Measurements from ENCODE around the gene KCMF1.

DNA sequence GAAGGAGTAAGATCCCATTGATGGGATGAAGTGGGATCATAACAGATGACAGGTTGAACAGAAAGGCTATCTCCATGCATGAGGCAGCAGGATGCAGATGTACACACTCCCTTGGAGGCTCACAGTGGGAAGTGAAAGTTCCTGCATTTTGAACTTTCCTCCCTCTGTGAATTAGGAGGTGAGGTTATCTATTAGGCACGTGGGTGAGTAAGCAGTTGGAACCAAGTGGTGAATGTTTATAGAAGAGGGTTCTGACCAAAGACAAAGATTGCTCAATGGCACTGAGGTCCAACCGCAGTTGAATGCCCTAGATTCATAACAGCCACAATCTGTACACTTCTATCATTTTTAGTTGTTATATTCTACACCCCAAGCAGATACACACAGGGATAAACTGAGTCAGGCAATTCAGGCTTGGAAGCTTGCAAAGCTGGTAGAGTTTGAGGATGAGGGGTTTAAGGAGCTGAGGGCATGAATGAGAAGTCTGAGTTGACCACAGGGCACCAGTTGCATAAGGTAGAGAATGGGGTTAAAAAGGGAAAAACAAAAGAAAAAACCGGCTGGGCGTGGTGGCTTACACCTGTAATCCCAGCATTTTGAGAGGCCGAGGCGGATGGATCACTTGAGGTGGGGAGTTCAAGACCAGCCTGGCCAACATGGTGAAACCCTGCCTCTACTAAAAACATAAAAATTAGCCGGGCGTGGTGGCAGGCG lies 7.1 kb upstream of the KCMF1 start:
- TF ChIP-seq, protein P1, sequence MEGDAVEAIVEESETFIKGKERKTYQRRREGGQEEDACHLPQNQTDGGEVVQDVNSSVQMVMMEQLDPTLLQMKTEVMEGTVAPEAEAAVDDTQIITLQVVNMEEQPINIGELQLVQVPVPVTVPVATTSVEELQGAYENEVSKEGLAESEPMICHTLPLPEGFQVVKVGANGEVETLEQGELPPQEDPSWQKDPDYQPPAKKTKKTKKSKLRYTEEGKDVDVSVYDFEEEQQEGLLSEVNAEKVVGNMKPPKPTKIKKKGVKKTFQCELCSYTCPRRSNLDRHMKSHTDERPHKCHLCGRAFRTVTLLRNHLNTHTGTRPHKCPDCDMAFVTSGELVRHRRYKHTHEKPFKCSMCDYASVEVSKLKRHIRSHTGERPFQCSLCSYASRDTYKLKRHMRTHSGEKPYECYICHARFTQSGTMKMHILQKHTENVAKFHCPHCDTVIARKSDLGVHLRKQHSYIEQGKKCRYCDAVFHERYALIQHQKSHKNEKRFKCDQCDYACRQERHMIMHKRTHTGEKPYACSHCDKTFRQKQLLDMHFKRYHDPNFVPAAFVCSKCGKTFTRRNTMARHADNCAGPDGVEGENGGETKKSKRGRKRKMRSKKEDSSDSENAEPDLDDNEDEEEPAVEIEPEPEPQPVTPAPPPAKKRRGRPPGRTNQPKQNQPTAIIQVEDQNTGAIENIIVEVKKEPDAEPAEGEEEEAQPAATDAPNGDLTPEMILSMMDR (conservative IDR thresholded peaks at IDR 0.05), result no peak
- TF ChIP-seq EZH2 (IDR thresholded peaks at IDR 0.05; ENCODE audit: low read depth), result no peak
